ENCODE data around the gene TPRN.

The TPRN gene

DNA sequence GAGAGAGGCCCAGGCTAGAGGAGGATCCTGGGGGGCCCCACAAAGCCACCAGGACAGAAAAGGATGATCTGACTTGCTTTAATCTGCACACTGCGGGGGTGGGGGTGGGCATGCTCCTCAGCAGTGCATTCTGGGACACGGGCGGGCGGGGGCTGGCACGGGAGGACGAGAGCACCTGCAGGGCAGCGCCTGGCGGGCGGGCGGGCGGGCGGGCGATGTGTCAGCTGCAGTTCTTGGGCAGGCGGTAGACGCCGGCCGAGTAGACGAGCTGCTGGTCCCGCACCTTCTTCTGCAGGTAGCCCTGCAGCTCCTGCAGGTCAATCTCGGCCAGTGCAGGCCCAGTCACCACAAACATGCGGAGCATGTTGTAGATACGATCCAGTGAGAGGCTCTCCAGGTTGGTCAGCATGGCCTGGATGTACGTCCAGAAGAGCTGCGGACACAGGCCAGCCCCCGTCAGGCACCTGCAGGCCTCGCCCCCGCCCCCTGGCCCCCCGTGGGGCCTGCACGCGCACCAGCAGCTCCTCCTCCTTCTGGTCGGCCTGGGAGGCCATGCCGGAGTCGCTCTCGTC lies 25.7 kb downstream of the TPRN start:
- H3K36me3 ChIP-seq (ENCODE audit: control insufficient read depth, insufficient read depth, low read length) = no peaks in the 10 kb centered on the region

DNA sequence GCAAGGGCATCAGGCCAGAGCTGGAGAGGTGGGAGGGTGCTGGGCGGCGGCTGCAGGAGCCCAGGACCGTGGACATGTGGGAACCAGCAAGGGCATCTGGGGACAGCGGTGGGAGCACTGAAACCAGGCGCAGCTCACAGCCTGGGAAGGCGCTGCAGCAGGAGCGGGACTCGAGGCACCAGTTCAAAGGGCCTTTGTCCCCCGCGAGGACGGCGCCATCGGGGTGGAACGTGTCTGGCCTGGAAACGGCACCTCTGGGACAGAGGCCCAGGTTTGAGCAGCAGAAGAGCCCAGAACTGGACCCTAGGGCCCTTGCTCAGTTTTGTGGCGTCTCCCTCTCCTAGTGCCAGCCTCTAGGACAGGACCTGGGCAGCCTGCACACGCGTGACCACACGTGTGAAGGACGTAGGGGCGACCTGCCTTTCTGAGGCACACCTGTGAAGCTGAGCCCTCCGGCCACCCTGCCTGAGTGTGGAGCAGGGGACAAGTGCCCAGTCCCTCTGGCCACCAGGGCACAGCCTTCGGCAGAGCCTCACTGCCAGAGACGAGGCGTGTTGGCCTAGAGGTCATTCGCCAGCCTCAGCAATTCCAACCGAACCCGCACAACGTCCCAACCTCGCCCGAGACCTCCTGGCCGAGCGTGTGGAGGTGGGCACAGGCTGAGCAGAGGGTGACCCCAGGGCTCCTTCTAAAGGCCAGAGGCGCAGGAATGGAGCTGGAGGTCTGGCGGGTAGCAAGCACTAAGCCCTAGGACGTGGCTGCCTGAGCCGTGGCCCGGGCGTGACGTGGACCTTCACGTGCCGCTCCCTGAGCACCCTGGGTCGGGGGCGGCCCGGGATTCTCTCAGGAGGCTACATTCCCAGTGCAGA lies 26.5 kb downstream of the TPRN start:
- no peak overlapping the region for H3K4me3 ChIP-seq (ENCODE audit: low read length)
- no peak overlapping the region for H3K9ac ChIP-seq (ENCODE audit: low read length)
- peaks cover 41% of the 10 kb centered on the region for H3K4me1 ChIP-seq (ENCODE audit: control insufficient read depth, insufficient read depth, low read length)

More for the DNA sequence above, 25.7 kb downstream of the TPRN start:
- H3K27me3 ChIP-seq (ENCODE audit: control insufficient read depth, insufficient read depth, low read length) = peaks cover 53% of the 10 kb centered on the region
- no peak overlapping the region for H3K9ac ChIP-seq (ENCODE audit: low read length)
- H3K4me1 ChIP-seq (ENCODE audit: control insufficient read depth, insufficient read depth, low read length) = peaks cover 34% of the 10 kb centered on the region
- no peaks in the 10 kb centered on the region for H3K9me3 ChIP-seq (ENCODE audit: control insufficient read depth, low read length)
- H3K4me3 ChIP-seq (ENCODE audit: low read length) = no peak overlapping the region

DNA sequence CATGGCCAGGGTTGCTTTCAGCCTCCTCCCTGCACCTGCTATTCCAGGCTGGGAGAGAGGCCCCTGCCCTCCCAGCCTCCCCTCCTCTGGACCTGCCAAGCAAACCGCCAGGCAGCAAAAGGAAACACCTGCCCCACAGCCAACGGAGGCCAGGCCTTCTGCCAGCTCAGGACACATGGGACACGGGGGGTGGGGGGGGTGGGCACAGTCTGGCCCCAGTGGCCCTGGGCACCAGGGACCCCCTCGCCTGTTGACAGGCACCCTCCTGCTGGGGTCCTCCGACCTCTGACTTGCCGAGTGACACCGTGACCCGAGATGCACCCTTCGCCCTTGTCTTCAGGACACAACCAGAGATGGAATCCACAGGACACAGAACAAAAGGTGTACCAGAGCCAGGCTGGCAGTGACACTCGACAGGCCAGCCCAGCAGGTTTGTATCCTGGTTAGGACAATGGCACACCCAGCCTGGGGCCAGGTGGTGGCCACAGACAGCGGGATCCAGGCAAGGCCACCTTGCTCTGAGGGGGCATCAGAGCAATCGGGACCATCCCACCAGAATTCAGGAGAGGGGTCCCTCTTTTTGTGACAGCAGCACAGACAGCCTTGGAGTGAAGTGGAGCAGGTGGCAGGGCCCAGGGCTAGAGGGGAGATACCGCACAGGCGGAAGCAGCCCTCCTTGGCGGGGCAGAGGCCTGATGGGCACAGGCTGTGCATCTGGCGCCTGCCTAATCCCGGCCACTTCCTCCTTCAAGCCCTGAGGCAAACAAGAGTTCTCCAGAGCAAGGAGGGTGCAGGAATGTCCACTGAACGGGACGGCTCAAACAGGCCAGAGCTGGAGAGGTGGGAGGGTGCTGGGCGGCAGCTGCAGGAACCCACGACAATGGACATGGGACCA lies 27.4 kb downstream of the TPRN start:
- Histone ChIP-seq H3K27me3 (ENCODE audit: control insufficient read depth, insufficient read depth, low read length) (peaks cover 60% of the 10 kb centered on the region), H3K4me3 (ENCODE audit: low read length) (no peak overlapping the region), H3K36me3 (ENCODE audit: control insufficient read depth, insufficient read depth, low read length) (no peaks in the 10 kb centered on the region), H3K9me3 (ENCODE audit: control insufficient read depth, low read length) (no peaks in the 10 kb centered on the region), H3K9ac (ENCODE audit: low read length) (no peak overlapping the region), H3K4me1 (ENCODE audit: control insufficient read depth, insufficient read depth, low read length) (peaks cover 44% of the 10 kb centered on the region)

More for the DNA sequence above, 26.5 kb downstream of the TPRN start:
- Histone ChIP-seq H3K36me3 (ENCODE audit: control insufficient read depth, insufficient read depth, low read length) (no peaks in the 10 kb centered on the region), H3K9me3 (ENCODE audit: control insufficient read depth, low read length) (no peaks in the 10 kb centered on the region), H3K27me3 (ENCODE audit: control insufficient read depth, insufficient read depth, low read length) (peaks cover 59% of the 10 kb centered on the region)

DNA sequence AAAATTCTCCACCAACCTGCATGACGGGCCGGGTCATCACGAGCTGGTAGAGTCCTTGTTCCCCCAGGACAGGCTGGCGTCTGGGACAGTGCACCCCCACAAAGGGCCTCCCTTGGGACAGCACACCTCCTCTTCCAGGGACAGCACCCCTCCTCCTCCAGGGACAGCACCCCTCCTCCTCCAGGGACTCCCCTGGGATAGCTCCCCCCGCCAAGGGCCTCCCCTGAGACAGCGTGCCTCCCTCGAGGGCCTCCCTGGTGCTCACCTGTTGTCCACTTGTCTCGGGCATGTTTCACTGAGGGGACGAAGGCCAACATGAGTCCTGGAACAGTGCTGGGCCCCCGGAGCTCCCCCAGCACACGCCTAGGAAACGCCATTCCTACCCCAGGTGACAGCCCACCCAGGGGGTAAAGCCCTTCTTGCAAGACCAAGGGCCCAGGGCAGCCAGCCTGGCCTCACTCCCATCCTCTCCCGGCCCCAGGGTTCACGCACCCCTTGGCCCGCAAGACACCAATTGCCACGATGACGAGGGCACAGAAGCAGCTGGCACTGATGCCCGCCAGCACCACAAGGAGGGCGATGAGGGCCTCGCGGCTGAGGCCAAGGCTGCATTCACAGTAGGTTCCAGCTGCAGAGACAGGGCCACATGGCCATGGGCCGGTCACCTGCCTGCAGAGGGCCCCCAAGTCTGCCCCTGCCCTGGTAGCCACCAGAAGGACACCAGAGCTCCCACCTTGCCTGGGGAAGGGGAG lies 29.2 kb downstream of the TPRN start:
- Histone ChIP-seq H3K36me3 (ENCODE audit: control insufficient read depth, insufficient read depth, low read length) (no peaks in the 10 kb centered on the region), H3K9me3 (ENCODE audit: control insufficient read depth, low read length) (no peaks in the 10 kb centered on the region), H3K4me1 (ENCODE audit: control insufficient read depth, insufficient read depth, low read length) (peaks cover 40% of the 10 kb centered on the region), H3K9ac (ENCODE audit: low read length) (no peak overlapping the region), H3K27me3 (ENCODE audit: control insufficient read depth, insufficient read depth, low read length) (peaks cover 78% of the 10 kb centered on the region), H3K4me3 (ENCODE audit: low read length) (no peak overlapping the region)

DNA sequence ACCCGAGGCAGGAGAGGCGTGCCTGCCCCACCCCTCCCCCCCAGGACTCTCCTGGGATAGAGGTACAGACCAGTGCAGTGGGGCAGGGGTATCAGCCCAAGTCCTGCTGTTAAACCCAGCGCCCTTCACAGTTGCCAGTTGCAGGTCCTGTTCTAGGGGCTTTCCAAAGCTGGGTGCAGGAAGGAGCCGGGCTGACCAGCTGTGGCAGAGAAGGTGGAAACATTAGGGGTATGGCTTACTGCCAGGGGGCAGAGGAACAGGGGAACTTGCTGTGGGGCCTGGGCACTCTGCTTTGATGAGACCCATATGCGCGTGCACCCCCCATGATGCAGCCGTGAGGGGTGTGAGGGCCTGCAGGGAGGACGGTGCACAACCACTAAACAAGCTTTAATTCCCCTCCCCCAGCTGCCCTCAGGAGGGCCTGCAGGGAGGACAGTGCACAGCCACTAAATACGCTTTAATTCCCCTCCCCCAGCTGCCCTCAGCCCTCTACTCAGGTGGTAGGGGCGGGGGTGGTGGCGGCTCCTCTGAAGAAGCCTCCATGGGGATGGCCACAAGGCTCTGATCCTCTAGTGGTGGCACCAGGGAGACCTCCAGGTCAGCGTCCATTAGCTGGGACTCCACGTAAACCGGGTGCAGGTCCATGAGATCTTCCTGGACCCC lies 29.9 kb downstream of the TPRN start:
- Histone ChIP-seq H3K9ac (ENCODE audit: low read length) (no peak overlapping the region), H3K27me3 (ENCODE audit: control insufficient read depth, insufficient read depth, low read length) (peaks cover 84% of the 10 kb centered on the region), H3K36me3 (ENCODE audit: control insufficient read depth, insufficient read depth, low read length) (no peaks in the 10 kb centered on the region), H3K4me1 (ENCODE audit: control insufficient read depth, insufficient read depth, low read length) (peaks cover 40% of the 10 kb centered on the region), H3K9me3 (ENCODE audit: control insufficient read depth, low read length) (no peaks in the 10 kb centered on the region), H3K4me3 (ENCODE audit: low read length) (no peak overlapping the region)

DNA sequence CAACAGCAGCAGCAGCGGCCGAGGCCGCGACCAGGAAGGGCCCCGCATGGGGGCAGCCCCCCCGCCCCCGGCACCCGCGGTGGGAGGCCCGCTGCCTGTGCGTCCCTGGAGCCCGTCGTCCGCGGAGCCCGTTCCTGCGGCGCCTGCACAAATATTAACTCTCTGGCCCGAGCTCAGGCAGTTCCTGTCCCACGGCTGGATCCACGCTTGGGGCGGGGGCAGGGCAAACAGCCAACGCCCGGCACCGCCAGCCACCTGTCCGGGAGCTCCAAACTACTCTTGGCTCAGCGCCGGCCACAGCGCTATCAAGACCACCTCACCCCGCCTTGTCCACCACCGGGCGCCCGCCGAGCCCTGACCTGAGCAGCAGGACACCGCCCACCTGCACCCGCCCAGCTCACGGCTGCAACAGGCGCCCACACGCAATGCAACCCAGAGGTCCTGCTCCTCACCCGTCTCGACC lies 30.6 kb downstream of the TPRN start, which contains the start of gene LRRC26:
Gene LRRC26 (minus strand): TSS at position 156 of the 463 bp plus-strand sequence. CDS start 108 bp downstream, at position 48.
- Histone ChIP-seq H3K9ac (ENCODE audit: low read length) (no peak within 1 kb of the TSS), H3K4me1 (ENCODE audit: control insufficient read depth, insufficient read depth, low read length) (peaks cover 35% of the 10 kb centered on the region), H3K9me3 (ENCODE audit: control insufficient read depth, low read length) (no peaks in the 10 kb centered on the region), H3K4me3 (ENCODE audit: low read length) (no peak within 1 kb of the TSS), H3K36me3 (ENCODE audit: control insufficient read depth, insufficient read depth, low read length) (no peaks in the 10 kb centered on the region), H3K27me3 (ENCODE audit: control insufficient read depth, insufficient read depth, low read length) (peaks cover 87% of the 10 kb centered on the region)

DNA sequence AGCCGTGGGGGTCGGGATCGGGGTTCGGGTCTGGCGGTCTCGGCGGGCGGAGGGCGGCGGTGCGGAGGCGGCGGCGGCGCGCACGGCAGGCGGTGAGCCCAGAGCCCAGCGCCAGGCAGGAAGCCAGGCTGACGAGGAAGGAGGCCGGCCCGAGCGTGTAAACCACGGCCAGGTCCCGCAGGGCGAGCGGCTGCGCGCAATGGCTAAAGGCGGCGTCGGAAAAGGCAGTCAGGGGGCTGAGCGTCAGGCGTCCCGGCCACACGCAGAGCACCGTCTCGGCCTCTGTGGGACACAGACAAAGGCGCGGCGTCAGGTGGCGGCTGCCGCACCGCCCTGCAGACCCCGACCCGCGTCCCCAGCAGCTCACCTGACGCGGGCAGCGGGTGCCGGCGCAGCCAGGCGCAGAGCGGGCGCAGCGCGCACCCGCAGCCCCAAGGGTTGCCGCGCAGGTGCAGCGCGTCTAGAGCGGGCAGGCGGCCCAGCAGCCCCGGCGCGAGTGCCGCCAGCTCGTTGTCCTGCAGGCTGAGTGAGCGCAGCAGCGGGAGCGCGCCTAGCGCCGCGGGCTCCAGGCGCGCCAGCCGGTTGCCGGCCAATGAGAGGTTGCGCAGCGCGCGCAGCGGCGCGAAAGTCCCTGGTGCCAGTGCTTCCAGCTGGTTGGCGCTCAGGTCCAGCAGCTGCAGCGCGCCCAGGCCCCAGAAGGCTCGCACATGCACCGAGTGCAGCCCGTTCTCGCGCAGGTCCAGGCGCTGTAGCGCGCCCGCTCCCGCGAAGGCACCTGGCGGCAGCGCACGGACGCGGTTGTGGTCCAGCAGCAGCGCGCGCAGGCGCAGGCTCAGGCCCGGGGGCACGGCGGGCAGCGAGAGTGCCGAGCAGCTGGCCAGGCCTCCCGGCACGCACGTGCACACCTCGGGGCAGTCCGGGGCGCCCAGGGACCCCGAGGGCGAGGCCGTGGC lies 31.4 kb downstream of the TPRN start:
- Histone ChIP-seq H3K9ac (ENCODE audit: low read length) (no peak overlapping the region), H3K27me3 (ENCODE audit: control insufficient read depth, insufficient read depth, low read length) (peaks cover 89% of the 10 kb centered on the region), H3K36me3 (ENCODE audit: control insufficient read depth, insufficient read depth, low read length) (no peaks in the 10 kb centered on the region), H3K4me3 (ENCODE audit: low read length) (no peak overlapping the region), H3K9me3 (ENCODE audit: control insufficient read depth, low read length) (no peaks in the 10 kb centered on the region), H3K4me1 (ENCODE audit: control insufficient read depth, insufficient read depth, low read length) (peaks cover 34% of the 10 kb centered on the region)

DNA sequence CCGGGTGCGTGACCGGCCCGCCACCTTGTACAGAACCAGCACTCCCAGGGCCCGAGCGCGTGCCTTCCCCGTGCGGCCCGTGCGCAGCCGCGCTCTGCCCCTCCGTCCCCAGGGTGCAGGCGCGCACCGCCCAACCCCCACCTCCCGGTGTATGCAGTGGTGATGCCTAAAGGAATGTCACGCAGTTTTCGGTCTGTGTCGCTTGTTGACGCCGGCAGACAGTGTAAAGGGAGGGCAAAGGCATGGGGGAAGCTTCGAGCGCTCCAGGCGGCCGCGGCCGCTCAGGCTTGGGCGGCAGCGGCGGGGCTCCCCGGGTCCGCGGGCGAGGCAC lies 32.0 kb downstream of the TPRN start:
- Histone ChIP-seq H3K4me3 (ENCODE audit: low read length) (no peak overlapping the region), H3K36me3 (ENCODE audit: control insufficient read depth, insufficient read depth, low read length) (no peaks in the 10 kb centered on the region), H3K9ac (ENCODE audit: low read length) (no peak overlapping the region), H3K9me3 (ENCODE audit: control insufficient read depth, low read length) (no peaks in the 10 kb centered on the region), H3K27me3 (ENCODE audit: control insufficient read depth, insufficient read depth, low read length) (peaks cover 89% of the 10 kb centered on the region), H3K4me1 (ENCODE audit: control insufficient read depth, insufficient read depth, low read length) (peaks cover 33% of the 10 kb centered on the region)

DNA sequence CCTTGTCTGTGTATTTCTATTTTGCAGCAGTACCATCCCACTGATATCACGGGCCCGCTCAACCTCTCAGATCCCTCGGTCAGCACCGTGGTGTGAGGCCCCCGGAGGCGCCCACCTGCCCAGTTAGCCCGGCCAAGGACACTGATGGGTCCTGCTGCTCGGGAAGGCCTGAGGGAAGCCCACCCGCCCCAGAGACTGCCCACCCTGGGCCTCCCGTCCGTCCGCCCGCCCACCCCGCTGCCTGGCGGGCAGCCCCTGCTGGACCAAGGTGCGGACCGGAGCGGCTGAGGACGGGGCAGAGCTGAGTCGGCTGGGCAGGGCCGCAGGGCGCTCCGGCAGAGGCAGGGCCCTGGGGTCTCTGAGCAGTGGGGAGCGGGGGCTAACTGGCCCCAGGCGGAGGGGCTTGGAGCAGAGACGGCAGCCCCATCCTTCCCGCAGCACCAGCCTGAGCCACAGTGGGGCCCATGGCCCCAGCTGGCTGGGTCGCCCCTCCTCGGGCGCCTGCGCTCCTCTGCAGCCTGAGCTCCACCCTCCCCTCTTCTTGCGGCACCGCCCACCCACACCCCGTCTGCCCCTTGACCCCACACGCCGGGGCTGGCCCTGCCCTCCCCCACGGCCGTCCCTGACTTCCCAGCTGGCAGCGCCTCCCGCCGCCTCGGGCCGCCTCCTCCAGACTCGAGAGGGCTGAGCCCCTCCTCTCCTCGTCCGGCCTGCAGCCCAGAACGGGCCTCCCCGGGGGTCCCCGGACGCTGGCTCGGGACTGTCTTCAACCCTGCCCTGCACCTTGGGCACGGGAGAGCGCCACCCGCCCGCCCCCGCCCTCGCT lies 32.6 kb downstream of the TPRN start:
- peaks cover 86% of the 10 kb centered on the region for H3K27me3 ChIP-seq (ENCODE audit: control insufficient read depth, insufficient read depth, low read length)
- H3K9ac ChIP-seq (ENCODE audit: low read length) = no peak overlapping the region
- H3K9me3 ChIP-seq (ENCODE audit: control insufficient read depth, low read length) = no peaks in the 10 kb centered on the region
- no peak overlapping the region for H3K4me3 ChIP-seq (ENCODE audit: low read length)
- peaks cover 33% of the 10 kb centered on the region for H3K4me1 ChIP-seq (ENCODE audit: control insufficient read depth, insufficient read depth, low read length)
- H3K36me3 ChIP-seq (ENCODE audit: control insufficient read depth, insufficient read depth, low read length) = no peaks in the 10 kb centered on the region

DNA sequence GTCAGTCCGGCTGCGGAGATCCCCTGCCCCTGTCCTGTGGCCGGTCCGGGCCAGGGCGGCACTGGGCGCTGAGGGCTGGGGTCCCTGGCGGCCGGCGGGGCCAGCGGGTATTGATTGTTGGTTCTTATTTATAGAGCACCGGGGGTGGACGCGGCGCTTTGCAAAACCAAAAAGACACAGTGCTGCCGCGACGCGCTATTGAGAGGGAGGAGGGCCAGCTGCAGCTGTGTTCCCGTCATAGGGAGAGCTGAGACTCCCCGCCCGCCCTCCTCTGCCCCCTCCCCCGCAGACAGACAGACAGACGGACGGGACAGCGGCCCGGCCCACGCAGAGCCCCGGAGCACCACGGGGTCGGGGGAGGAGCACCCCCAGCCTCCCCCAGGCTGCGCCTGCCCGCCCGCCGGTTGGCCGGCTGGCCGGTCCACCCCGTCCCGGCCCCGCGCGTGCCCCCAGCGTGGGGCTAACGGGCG lies 33.2 kb downstream of the TPRN start:
- no peaks in the 10 kb centered on the region for H3K36me3 ChIP-seq (ENCODE audit: control insufficient read depth, insufficient read depth, low read length)
- H3K9ac ChIP-seq (ENCODE audit: low read length) = no peak overlapping the region
- H3K27me3 ChIP-seq (ENCODE audit: control insufficient read depth, insufficient read depth, low read length) = peaks cover 86% of the 10 kb centered on the region
- no peak overlapping the region for H3K4me3 ChIP-seq (ENCODE audit: low read length)
- H3K4me1 ChIP-seq (ENCODE audit: control insufficient read depth, insufficient read depth, low read length) = peaks cover 32% of the 10 kb centered on the region
- no peaks in the 10 kb centered on the region for H3K9me3 ChIP-seq (ENCODE audit: control insufficient read depth, low read length)

All from mucosa of stomach (tissue), 1 donor.